Measurements from ENCODE around the gene CEP72. TPM values are rescaled to one million over a fixed set of nuclear protein-coding genes. Genes with fewer than 3 reads are reported as not detected.

CEP72 gene
- total RNA-seq, 2 donors from 2014 or later, result 4.1 to 8.2 TPM

DNA sequence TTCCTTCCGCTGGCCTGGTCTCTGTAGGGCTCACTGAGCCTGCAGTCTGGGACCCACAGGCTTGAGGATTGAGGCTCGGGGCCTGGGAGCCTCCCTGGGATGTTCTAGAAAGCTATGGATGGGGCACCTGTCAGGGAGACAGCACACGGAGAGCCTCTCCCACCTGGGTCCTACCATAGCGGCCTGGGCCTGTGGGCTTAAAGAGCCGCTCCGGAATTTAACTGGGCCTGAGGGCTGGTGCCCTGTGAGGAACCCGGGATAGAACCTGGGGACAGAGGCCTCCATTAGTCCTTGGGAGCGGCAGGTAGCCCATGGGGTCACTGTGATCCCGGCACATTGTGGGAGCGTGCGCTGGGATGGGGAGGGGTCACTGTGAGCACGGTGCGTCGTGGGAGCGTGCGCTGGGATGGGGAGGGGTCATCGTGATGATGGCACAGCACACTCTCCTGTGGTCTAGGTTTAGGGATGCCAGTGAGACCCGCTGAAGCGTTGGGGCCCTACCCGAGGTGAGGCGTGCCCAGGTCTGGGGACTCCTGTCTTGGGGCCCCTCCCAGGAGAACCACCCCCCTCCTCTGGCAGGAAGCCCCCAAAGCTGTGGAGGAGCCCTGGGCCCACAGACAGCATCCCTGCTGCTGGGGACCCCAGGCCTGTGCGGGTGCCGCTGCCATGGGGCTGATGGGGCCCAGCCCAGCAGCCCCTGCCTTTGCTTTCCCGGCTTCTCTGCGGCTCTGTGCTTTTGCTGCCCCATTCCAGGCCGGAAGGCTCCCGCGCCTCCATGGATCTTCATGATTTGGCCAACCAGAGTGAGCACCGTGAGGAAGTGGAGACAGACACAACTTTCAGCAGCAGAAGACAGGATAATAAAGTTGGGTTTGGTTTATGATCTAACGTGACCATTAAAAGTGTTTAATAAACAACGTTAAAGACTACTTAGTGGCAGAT lies 3.4 kb upstream of the CEP72 start:
- intact Hi-C loops (cut with DNase I, micrococcal nuclease), result no loop called here
- ATAC-seq (no peak), DNase-seq (no peak)

GRCh38 chr5:609506-609905 lies 2.6 kb upstream of the CEP72 start:
- peak in 1 of 2 donors; percentile 22 for DNase-seq
- no peak for ATAC-seq
- intact Hi-C loops (cut with DNase I, micrococcal nuclease), result no loop called here

GRCh38 chr5:610011-610743 lies 2.0 kb upstream of the CEP72 start:
- DNase-seq (peak in 1 of 2 donors; percentile 12), ATAC-seq (no peak)
- intact Hi-C loops (cut with DNase I, micrococcal nuclease), result no loop called here

GRCh38 chr5:610744-611730 lies 1.1 kb upstream of the CEP72 start:
- intact Hi-C loops (cut with DNase I, micrococcal nuclease), result no loop called here
- DNase-seq (peak in 1 of 2 donors; percentile 23), ATAC-seq (no peak)

DNA sequence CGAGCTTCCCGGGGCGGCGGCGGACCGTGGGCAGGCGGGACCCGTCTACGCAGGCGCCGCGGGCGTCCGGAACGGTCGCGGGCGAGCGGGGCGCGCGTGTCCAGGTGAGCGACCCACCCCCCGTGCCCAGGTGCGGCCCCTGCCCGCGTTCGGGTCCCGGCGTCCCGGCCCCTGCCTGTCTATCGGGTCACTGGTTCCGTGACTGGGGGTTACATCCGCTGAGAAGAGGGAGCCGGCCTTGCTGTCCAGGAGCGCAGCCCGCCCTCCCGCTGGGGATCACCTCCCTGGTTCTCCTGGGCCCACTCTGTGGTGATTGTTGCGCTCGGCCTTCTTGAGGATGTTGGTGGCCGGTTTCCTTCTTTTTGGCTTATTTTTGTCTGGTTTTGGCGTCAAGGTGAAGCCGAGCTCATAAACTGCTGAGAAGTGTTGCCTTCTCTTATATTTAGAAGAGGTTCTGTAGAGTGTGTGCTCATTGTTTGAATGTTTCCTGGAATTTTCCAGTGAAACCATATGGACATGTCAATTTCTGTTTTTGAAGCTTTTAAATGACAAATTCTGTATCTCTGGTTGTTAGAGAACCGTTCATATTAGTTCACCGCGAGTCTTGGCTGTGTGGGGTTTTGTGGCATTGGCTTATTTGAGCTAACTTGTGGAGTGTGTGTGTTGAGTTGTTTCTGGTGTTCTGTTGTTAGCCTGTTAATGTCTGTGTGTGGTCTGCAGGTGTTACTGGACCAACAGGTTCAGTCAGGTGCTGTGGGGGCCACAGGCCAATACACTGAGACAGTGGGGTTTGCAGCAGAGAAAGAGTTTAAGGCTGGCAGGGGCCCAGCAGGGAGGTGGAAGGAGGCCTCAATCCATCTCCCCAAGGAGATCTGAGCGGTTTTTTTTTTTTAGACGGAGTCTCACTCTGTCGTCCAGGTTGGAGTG lies 621 bp downstream of the CEP72 start:
- ATAC-seq, result peak; percentile 5
- intact Hi-C loops (cut with DNase I, micrococcal nuclease), result no loop called here

GRCh38 chr5:616484-617039 lies 4.4 kb downstream of the CEP72 start:
- peak in 1 of 2 donors; percentile 22 for DNase-seq
- intact Hi-C loops (cut with DNase I, micrococcal nuclease), result no loop called here
- ATAC-seq, result no peak

More for the DNA sequence above, 621 bp downstream of the CEP72 start:
- DNase-seq, result peak in 1 of 2 donors; percentile 30

DNA sequence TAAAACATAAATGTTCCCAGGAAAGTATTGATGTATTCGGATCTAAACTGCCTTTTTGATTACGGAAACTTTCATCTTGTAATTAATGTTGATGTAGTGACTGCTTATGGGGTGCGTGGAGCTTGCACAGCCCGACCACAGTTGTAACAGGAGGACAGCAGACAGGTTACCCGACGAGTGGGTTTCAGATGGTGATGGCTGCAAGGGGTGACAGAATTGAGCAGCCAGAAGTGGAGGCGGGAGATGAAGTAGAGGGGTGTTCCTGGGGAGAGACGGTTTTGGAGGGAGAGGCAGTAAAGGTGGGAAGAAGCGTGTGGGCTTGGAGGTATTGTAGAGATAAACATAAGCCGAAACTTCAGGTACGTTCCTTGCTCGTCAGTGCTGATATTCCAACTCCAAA lies 5.8 kb downstream of the CEP72 start:
- DNase-seq, result peak in 1 of 2 donors; percentile 5
- no peak for ATAC-seq
- intact Hi-C loops (cut with DNase I, micrococcal nuclease), result no loop called here

GRCh38 chr5:618450-618849 lies 6.3 kb downstream of the CEP72 start:
- intact Hi-C loops (cut with DNase I, micrococcal nuclease), result no loop called here
- ATAC-seq (no peak), DNase-seq (peak in 1 of 2 donors; percentile 8)

DNA sequence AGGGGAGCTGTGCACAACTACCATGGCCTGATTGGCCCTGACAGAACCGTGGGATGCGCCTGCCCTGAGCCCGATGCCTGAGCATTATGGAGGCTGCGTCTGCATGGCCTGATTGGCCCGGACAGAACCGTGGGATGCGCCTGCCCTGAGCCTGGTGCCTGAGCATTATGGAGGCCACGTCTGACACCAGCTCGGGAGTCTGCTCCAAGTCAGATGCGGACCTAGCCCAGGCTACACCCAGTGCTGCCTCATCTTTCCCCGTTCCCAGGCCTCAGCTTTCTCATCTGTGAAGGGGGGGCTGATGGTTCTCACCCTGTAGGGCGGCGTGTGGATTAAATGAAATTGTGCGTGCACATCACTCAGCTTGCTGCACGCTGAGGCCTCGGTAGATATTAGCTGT lies 7.3 kb downstream of the CEP72 start:
- ATAC-seq, result no peak
- DNase-seq, result peak in 1 of 2 donors; percentile 11

DNA sequence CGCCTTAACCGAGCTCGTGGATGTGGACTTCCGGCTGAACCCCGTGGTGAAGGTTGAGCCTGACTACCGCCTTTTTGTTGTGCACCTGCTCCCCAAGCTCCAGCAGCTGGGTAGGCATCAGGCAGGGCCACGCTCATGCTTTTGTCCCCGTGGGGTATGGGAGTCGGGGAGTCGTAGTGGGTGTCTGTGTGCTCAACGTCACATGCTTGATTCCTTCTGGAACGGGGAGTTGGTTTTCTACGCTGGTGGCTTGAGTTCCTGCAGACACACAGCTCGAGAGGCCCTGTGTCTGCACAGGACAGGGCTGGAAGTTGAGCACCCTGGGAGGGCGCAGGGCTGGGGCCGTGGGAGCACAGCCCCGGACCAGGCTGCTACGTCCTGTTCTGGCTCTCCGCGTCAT lies 8.0 kb downstream of the CEP72 start:
- intact Hi-C loops (cut with DNase I, micrococcal nuclease), result no loop called here
- DNase-seq (peak in 1 of 2 donors; percentile 12), ATAC-seq (no peak)

More for the DNA sequence above, 7.3 kb downstream of the CEP72 start:
- intact Hi-C loops (cut with DNase I, micrococcal nuclease), result no loop called here

- intact Hi-C loops (cut with DNase I, micrococcal nuclease), result no loop called here
- ATAC-seq (no peak), DNase-seq (peak in 1 of 2 donors; percentile 9)
These were observed 8.5 kb downstream of the CEP72 start for GRCh38 chr5:620586-621180.

- ATAC-seq (no peak), DNase-seq (peak in 1 of 2 donors; percentile 9)
- intact Hi-C loops (cut with DNase I, micrococcal nuclease), result no loop called here
These were observed 9.2 kb downstream of the CEP72 start for GRCh38 chr5:621341-621761.

DNA sequence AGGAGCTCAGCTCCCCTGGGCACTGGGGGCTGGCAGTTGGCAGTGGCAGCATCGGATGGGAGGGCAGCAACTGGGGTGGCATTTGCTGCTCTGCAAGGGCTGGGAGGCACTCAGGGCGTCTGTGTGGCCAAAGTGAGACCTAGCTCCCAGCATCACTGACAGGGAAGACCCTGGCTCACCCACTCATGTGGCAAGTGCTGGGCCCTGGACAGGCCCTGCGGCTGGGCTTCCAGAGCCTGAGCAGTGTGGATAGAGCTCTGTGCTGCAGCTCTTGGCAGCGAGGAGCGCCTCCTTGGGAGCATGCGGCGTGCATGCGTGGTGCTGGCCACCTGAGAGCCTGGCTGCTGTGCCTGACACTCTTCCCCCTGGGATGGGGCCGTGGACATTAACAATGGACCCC lies 10.2 kb downstream of the CEP72 start:
- peak in 1 of 2 donors; percentile 5 for DNase-seq
- intact Hi-C loops (cut with DNase I, micrococcal nuclease), result no loop called here
- ATAC-seq, result no peak

DNA sequence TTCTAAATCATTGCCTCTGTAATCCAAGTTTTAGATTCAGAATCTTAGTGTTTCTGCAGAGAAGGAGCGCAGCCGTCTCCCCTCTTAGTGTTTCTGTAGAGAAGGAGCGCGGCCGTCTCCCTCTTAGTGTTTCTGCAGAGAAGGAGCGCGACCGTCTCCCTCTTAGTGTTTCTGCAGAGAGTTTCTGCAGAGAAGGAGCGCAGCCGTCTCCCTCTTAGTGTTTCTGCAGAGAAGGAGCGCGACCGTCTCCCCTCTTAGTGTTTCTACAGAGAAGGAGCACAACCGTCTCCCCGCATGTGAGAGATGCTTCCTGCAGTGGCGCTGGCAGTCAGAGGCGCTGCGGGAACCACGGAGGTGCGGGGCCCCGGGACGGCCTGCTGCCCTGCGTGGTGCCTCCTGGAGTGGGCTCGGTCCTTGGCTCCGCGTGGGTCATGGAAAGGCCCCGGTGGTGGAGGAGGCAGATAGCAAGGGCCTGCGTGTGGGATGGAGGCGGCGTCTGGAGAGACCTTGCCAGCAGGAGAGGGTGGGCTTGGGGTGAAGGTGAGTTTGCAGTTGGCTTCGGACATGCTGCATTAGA lies 10.9 kb downstream of the CEP72 start:
- no peak for DNase-seq
- intact Hi-C loops (cut with DNase I, micrococcal nuclease), result no loop called here

DNA sequence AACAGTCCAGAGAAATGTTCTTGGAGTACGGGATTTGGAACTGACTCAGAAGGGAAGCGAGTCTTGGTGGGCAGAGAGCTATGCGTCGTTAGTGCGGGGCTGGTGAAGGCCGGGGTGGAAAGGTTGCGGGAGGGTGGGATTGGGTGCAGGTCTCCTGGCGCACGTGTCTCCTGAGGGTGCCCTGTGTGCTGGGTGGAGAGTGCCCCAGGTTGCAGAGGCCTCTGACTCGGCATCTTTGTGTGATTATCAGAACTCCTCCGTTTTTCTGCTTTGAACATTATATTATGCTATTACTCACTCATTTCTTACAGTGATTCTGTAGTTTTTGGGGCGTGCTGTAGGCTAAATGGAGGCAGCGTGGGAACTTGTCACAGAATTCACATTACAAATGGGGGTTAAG lies 11.4 kb downstream of the CEP72 start:
- intact Hi-C loops (cut with DNase I, micrococcal nuclease), result no loop called here
- no peak for DNase-seq
- no peak for ATAC-seq

More for the DNA sequence above, 10.9 kb downstream of the CEP72 start:
- no peak for ATAC-seq

- DNase-seq (no peak), ATAC-seq (no peak)
- intact Hi-C loops (cut with DNase I, micrococcal nuclease), result no loop called here
These were observed 12.2 kb downstream of the CEP72 start for GRCh38 chr5:624118-624950.
